Limb (tissue), 2 donors: ENCODE data around the gene MAN1B1.

ENCODE experiments used
- DNase-seq, 2 donors: peaks; one replicate each; pipeline ENCODE4 v3.0.0-alpha.2; 2016; ENCODE audit errors: extremely low spot score in 2 of 2

The MAN1B1 gene

GRCh38 chr9:137068539-137069507 lies 18.0 kb upstream of the MAN1B1 start:
- peak in 1 of 2 donors; percentile 35 for DNase-seq

- peak in 1 of 2 donors; percentile 35 for DNase-seq
These were observed 17.2 kb upstream of the MAN1B1 start for GRCh38 chr9:137069508-137070091.

- DNase-seq, result peak; percentile 79 to 86
These were observed 16.4 kb upstream of the MAN1B1 start, which contains the start of gene SAPCD2 for GRCh38 chr9:137070201-137070905. SAPCD2 (minus strand) TSS chr9:137070557; CDS start chr9:137070460, 97 bp downstream.

- peak in 1 of 2 donors; percentile 58 for DNase-seq
These were observed 15.9 kb upstream of the MAN1B1 start for GRCh38 chr9:137070906-137071275.

GRCh38 chr9:137071282-137071681 lies 15.5 kb upstream of the MAN1B1 start:
- DNase-seq, result no peak

- no peak for DNase-seq
These were observed 12.8 kb upstream of the MAN1B1 start for GRCh38 chr9:137073992-137074399.

GRCh38 chr9:137074657-137075274 lies 12.0 kb upstream of the MAN1B1 start:
- no peak for DNase-seq

GRCh38 chr9:137075275-137075775 lies 11.5 kb upstream of the MAN1B1 start:
- DNase-seq, result no peak

GRCh38 chr9:137076636-137077009 lies 10.2 kb upstream of the MAN1B1 start:
- no peak for DNase-seq

- DNase-seq, result peak in 1 of 2 donors; percentile 50
These were observed 9.6 kb upstream of the MAN1B1 start, which contains the start of gene UAP1L1 for GRCh38 chr9:137077010-137077747. UAP1L1 (plus strand) TSS chr9:137077517; CDS start chr9:137077533, 16 bp downstream.

GRCh38 chr9:137077758-137078693 lies 8.8 kb upstream of the MAN1B1 start:
- DNase-seq, result peak in 1 of 2 donors; percentile 42

GRCh38 chr9:137078701-137079400 lies 7.9 kb upstream of the MAN1B1 start:
- no peak for DNase-seq

GRCh38 chr9:137079401-137079787 lies 7.4 kb upstream of the MAN1B1 start:
- DNase-seq, result no peak

GRCh38 chr9:137080260-137081122 lies 6.3 kb upstream of the MAN1B1 start:
- no peak for DNase-seq

GRCh38 chr9:137082222-137082924 lies 4.4 kb upstream of the MAN1B1 start:
- no peak for DNase-seq

- DNase-seq, result no peak
These were observed 3.9 kb upstream of the MAN1B1 start for GRCh38 chr9:137082925-137083290.

GRCh38 chr9:137083394-137084004 lies 3.3 kb upstream of the MAN1B1 start:
- DNase-seq, result no peak
